H9 (cell line): Measurements from ENCODE around the gene PTPRN2. TPM values are rescaled to one million over a fixed set of nuclear protein-coding genes. Genes with fewer than 3 reads are reported as not detected.

Experiments
- DNase-seq: peaks from one replicate; pipeline ENCODE4 v3.0.0-alpha.2; 2017
- H2AFZ ChIP-seq: one replicate; pipeline ENCODE4 v1.6.1; 2013; ENCODE audit warnings: mild to moderate bottlenecking, low read length, control low read depth, moderate library complexity
- H2AK5ac ChIP-seq: 2 replicates; pipeline ENCODE4 v1.6.1; 2013; ENCODE audit warnings: low read length, control low read depth, mixed read lengths; ENCODE audit not compliant: insufficient read length
- H2BK120ac ChIP-seq: one replicate; pipeline ENCODE4 v1.6.1; 2013; ENCODE audit warnings: low read depth, mild to moderate bottlenecking, low read length, control low read depth, inconsistent platforms; ENCODE audit not compliant: poor library complexity, severe bottlenecking
- H2BK12ac ChIP-seq: 2 replicates; pipeline ENCODE4 v1.6.1; 2013; ENCODE audit warnings: low read length, control low read depth, mixed read lengths, low read depth; ENCODE audit not compliant: insufficient read length
- H2BK15ac ChIP-seq: 2 replicates; pipeline ENCODE4 v1.6.1; 2013; ENCODE audit warnings: low read depth, low read length, control low read depth
- H2BK20ac ChIP-seq: one replicate; pipeline ENCODE4 v1.6.1; 2013; ENCODE audit warnings: low read depth, mild to moderate bottlenecking, low read length, control low read depth, inconsistent platforms; ENCODE audit not compliant: poor library complexity, severe bottlenecking
- H2BK5ac ChIP-seq: 2 replicates; pipeline ENCODE4 v1.6.1; 2013; ENCODE audit warnings: low read length, control low read depth, mixed read lengths; ENCODE audit not compliant: insufficient read length
- H3K14ac ChIP-seq: 2 replicates; pipeline ENCODE4 v1.6.1; 2013; ENCODE audit warnings: low read length, control low read depth; ENCODE audit not compliant: insufficient read depth
- H3K18ac ChIP-seq: 2 replicates; pipeline ENCODE4 v1.6.1; 2013; ENCODE audit warnings: low read depth, mild to moderate bottlenecking, mixed read lengths, low read length, control low read depth; ENCODE audit not compliant: insufficient read length
- H3K23ac ChIP-seq: 2 replicates; pipeline ENCODE4 v1.6.1; 2013; ENCODE audit warnings: low read length, control low read depth, mixed read lengths, low read depth; ENCODE audit not compliant: insufficient read length
- H3K23me2 ChIP-seq: 2 replicates; pipeline ENCODE4 v1.6.1; 2013; ENCODE audit warnings: low read depth, mild to moderate bottlenecking, mixed read lengths, low read length, control low read depth; ENCODE audit not compliant: insufficient read length, poor library complexity, severe bottlenecking
- H3K27ac ChIP-seq: 2 replicates; pipeline ENCODE4 v1.5.1; 2013; ENCODE audit warnings: low read length, control low read depth, mixed read lengths, low read depth; ENCODE audit not compliant: insufficient read length
- H3K27me3 ChIP-seq: 2 replicates; pipeline ENCODE4 v1.6.1; 2013; ENCODE audit warnings: low read length, control low read depth, inconsistent platforms; ENCODE audit not compliant: insufficient read depth
- H3K4ac ChIP-seq: 2 replicates; pipeline ENCODE4 v1.6.1; 2013; ENCODE audit warnings: low read depth, mild to moderate bottlenecking, control low read depth, inconsistent platforms, low read length, moderate library complexity
- H3K4me1 ChIP-seq: 2 replicates; pipeline ENCODE4 v1.6.1; 2013; ENCODE audit warnings: low read length, control low read depth, inconsistent platforms; ENCODE audit not compliant: insufficient read depth
- H3K4me2 ChIP-seq: 2 replicates; pipeline ENCODE4 v1.6.1; 2013; ENCODE audit warnings: low read length, control low read depth, mixed read lengths; ENCODE audit not compliant: insufficient read length, insufficient read depth
- H3K56ac ChIP-seq: 2 replicates; pipeline ENCODE4 v1.6.1; 2013; ENCODE audit warnings: low read depth, mild to moderate bottlenecking, mixed read lengths, low read length, control low read depth; ENCODE audit not compliant: insufficient read length
- H3K79me1 ChIP-seq: 2 replicates; pipeline ENCODE4 v1.6.1; 2013; ENCODE audit warnings: low read depth, mild to moderate bottlenecking, moderate library complexity, low read length, control low read depth, inconsistent platforms; ENCODE audit not compliant: insufficient read depth, poor library complexity, severe bottlenecking
- H3K79me2 ChIP-seq: 2 replicates; pipeline ENCODE4 v1.6.1; 2013; ENCODE audit warnings: low read length, control low read depth, inconsistent platforms; ENCODE audit not compliant: insufficient read depth
- H3K9ac ChIP-seq: 2 replicates; pipeline ENCODE4 v1.6.1; 2013; ENCODE audit warnings: low read length, control low read depth, mixed read lengths; ENCODE audit not compliant: insufficient read length; ENCODE audit errors: extremely low read depth
- H3K9me3 ChIP-seq: one replicate; pipeline ENCODE4 v1.6.1; 2013; ENCODE audit warnings: low read depth, low read length, inconsistent platforms; ENCODE audit not compliant: control insufficient read depth
- H3T11ph ChIP-seq: one replicate; pipeline ENCODE4 v1.6.1; 2013; ENCODE audit warnings: mild to moderate bottlenecking, low read length, control low read depth, inconsistent platforms
- H4K20me1 ChIP-seq: one replicate; pipeline ENCODE4 v1.6.1; 2013; ENCODE audit not compliant: control insufficient read depth, insufficient read length, insufficient read depth
- H4K5ac ChIP-seq: 2 replicates; pipeline ENCODE4 v1.6.1; 2013; ENCODE audit warnings: low read depth, mild to moderate bottlenecking, mixed read lengths, low read length, control low read depth; ENCODE audit not compliant: insufficient read length
- H4K8ac ChIP-seq: replicated peaks from 2 replicates; pipeline ENCODE4 v1.6.1; 2013; ENCODE audit warnings: low read length, control low read depth, mixed read lengths, low read depth; ENCODE audit not compliant: insufficient read length
- H4K91ac ChIP-seq: 2 replicates; pipeline ENCODE4 v1.6.1; 2013; ENCODE audit warnings: low read depth, mild to moderate bottlenecking, moderate library complexity, mixed read lengths, low read length, control low read depth; ENCODE audit not compliant: insufficient read length
- H3K27ac Mint-ChIP-seq, 3 experiments: 2 replicates in 2 of 3; 3 replicates in 1 of 3; pipeline ENCODE4 v1.8.0; 2020 to 2021; ENCODE audit warnings: mixed read lengths in 3 of 3, mild to moderate bottlenecking in 1 of 3, moderate library complexity in 1 of 3
- H3K27me3 Mint-ChIP-seq: 2 replicates; pipeline ENCODE4 v1.8.0; 2021; ENCODE audit warnings: low read depth, mild to moderate bottlenecking, moderate library complexity, mixed read lengths
- H3K36me3 Mint-ChIP-seq, 3 experiments: 2 replicates in 2 of 3; 3 replicates in 1 of 3; pipeline ENCODE4 v1.8.0; 2020 to 2021; ENCODE audit warnings: low read depth in 3 of 3, mixed read lengths in 3 of 3; ENCODE audit not compliant: insufficient read depth in 1 of 3
- H3K4me1 Mint-ChIP-seq, 2 experiments: 2 replicates each; pipeline ENCODE4 v1.8.0; 2020; ENCODE audit warnings: mixed read lengths in 2 of 2
- H3K4me3 Mint-ChIP-seq, 2 experiments: 2 replicates in 1 of 2; 3 replicates in 1 of 2; pipeline ENCODE4 v1.8.0; 2020 to 2021; ENCODE audit warnings: mild to moderate bottlenecking in 2 of 2, mixed read lengths in 2 of 2, moderate library complexity in 1 of 2
- H3K9me3 Mint-ChIP-seq, 2 experiments: 2 replicates in 1 of 2; 3 replicates in 1 of 2; pipeline ENCODE4 v1.8.0; 2020; ENCODE audit warnings: mild to moderate bottlenecking in 2 of 2, mixed read lengths in 2 of 2, moderate library complexity in 1 of 2
- WGBS: extraction: QIAGEN DNeasy Blood & Tissue Kit; methylation state at CpG from one replicate; pipeline ENCODE4 v1.1.7; 2013; ENCODE audit warnings: missing lambda C conversion rate, low lambda C conversion rate, mixed read lengths; ENCODE audit not compliant: insufficient read length; ENCODE audit errors: extremely low coverage; 5-methylcytosine and 5-hydroxymethylcytosine counted together
- total RNA-seq: library from RNA; stranded (reverse); gene quantifications from 2 replicates; pipeline ENCODE4 v1.2.1, GENCODE V29; 2021
- TF ChIP-seq, protein P1 (sequence below): fragments of 200-600 bp; sonication (generic); conservative IDR thresholded peaks from 3 replicates; pipeline ENCODE4 v1.8.0; 2021; ENCODE audit warnings: antibody characterized with exemption, mild to moderate bottlenecking

Gene PTPRN2
- total RNA-seq, 1 experiment from 2014 or later, result 5.2 TPM

DNA sequence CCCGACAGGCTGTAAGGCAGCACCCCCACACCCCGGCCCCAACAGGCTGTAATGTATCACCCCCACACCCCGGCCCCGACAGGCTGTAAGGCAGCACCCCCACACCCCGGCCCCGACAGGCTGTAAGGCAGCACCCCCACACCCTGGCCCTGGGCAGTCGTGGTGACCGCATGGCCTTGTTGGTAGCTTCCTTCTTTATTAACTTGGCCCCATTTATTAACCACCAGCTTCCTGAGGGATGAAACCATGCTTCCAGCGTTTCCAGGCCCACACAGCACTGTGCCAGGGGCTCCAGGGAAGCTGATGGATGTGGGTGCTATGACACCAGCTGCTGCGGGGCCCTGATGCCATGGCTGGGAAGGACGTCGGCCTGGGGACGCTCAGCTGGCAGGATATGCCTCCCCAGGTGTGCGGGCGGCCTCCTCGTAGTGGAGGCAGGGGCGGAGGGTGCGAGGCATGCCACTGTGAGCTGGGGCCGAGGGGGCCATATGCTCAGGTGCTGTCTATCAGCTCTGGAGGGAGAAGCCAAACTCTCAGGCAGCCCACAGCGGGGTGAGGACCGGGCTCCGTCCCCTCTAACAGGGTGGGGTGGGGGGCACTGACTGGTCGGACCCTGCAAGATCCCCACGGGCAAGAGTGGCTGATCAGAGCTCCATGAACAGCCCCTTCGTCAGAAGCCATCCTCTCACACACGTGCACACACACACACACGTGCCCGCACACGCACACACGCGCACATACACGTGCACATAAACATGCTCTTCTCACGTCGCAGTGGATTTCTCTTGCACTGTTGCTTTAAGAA lies 311.0 kb downstream of the PTPRN2 start:
- Histone ChIP-seq H2BK20ac (no peak overlapping the region), H3K79me2 (no peaks in the 10 kb centered on the region), H3K9ac (no peak overlapping the region), H3K4me1 (no peaks in the 10 kb centered on the region; the same call in 1 of the 2 replicates), H3K27ac (no peak overlapping the region), H2AK5ac (no peak overlapping the region), H4K91ac (no peak overlapping the region), H2BK12ac (no peak overlapping the region), H2BK120ac (no peak overlapping the region), H3K79me1 (no peaks in the 10 kb centered on the region), H2BK15ac (no peak overlapping the region), H4K8ac (no peak overlapping the region), H3T11ph (no peak overlapping the region), H3K56ac (no peak overlapping the region), H3K4me2 (no peak overlapping the region), H3K23ac (no peak overlapping the region), H3K18ac (no peak overlapping the region), H3K9me3 (no peaks in the 10 kb centered on the region), H2BK5ac (no peak overlapping the region), H3K4ac (no peak overlapping the region), H4K20me1 (no peaks in the 10 kb centered on the region), H3K27me3 (no peaks in the 10 kb centered on the region), H3K23me2 (no peaks in the 10 kb centered on the region), H2AFZ (no peak overlapping the region), H4K5ac (no peak overlapping the region), H3K14ac (no peak overlapping the region)
- Mint-ChIP-seq H3K9me3 (peaks cover 19 to 22% of the 10 kb centered on the region in 2 experiments), H3K4me3 (no peak overlapping the region), H3K4me1 (peaks cover 23 to 26% of the 10 kb centered on the region in 2 experiments), H3K27ac (no peak overlapping the region; a peak in 1 of 7 replicates), H3K36me3 (peaks cover 5 to 16% (median 6%) of the 10 kb centered on the region in 3 experiments; a peak in 6 of 7 replicates), H3K27me3 (0 out of 2 replicates have a peak, but pooled peaks cover 3% of the 10 kb centered on the region)
- TF ChIP-seq, protein P1, sequence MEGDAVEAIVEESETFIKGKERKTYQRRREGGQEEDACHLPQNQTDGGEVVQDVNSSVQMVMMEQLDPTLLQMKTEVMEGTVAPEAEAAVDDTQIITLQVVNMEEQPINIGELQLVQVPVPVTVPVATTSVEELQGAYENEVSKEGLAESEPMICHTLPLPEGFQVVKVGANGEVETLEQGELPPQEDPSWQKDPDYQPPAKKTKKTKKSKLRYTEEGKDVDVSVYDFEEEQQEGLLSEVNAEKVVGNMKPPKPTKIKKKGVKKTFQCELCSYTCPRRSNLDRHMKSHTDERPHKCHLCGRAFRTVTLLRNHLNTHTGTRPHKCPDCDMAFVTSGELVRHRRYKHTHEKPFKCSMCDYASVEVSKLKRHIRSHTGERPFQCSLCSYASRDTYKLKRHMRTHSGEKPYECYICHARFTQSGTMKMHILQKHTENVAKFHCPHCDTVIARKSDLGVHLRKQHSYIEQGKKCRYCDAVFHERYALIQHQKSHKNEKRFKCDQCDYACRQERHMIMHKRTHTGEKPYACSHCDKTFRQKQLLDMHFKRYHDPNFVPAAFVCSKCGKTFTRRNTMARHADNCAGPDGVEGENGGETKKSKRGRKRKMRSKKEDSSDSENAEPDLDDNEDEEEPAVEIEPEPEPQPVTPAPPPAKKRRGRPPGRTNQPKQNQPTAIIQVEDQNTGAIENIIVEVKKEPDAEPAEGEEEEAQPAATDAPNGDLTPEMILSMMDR, result no peak
- peak; percentile 14 for DNase-seq
- no CpG with 5 or more reads among the region's 34 CpGs for WGBS
